Subcutaneous abdominal adipose tissue (tissue), 5 donors: ENCODE results near the gene NEUROD4.
A peak's percentile ranks its signal among the peaks of the same experiment; 100 is the strongest.

Source experiments
- H3K27ac ChIP-seq: one replicate; pipeline ENCODE4 v1.7.0; 2013; ENCODE audit warnings: low read depth, mild to moderate bottlenecking, inconsistent platforms, low read length, moderate library complexity
- H3K27me3 ChIP-seq, 5 donors: one replicate each; pipeline ENCODE4 v1.7.0; 2013; ENCODE audit warnings: low read length in 5 of 5, inconsistent platforms in 1 of 5; ENCODE audit not compliant: control insufficient read depth in 5 of 5, insufficient read depth in 4 of 5
- H3K36me3 ChIP-seq, 5 donors: one replicate each; pipeline ENCODE4 v1.7.0; 2013; ENCODE audit warnings: low read length in 5 of 5; ENCODE audit not compliant: control insufficient read depth in 5 of 5, insufficient read depth in 5 of 5
- H3K4me1 ChIP-seq, 5 donors: one replicate each; pipeline ENCODE4 v1.7.0; 2013; ENCODE audit warnings: low read length in 5 of 5, mild to moderate bottlenecking in 3 of 5, moderate library complexity in 1 of 5; ENCODE audit not compliant: control insufficient read depth in 5 of 5, insufficient read depth in 5 of 5
- H3K4me3 ChIP-seq, 5 donors: one replicate each; pipeline ENCODE4 v1.7.0; 2013; ENCODE audit warnings: low read length in 5 of 5, low read depth in 1 of 5
- H3K9ac ChIP-seq, 5 donors: one replicate each; pipeline ENCODE4 v1.7.0; 2013; ENCODE audit warnings: low read length in 5 of 5, mild to moderate bottlenecking in 4 of 5, moderate library complexity in 3 of 5
- H3K9me3 ChIP-seq, 5 donors: one replicate each; pipeline ENCODE4 v1.7.0; 2013; ENCODE audit warnings: low read length in 5 of 5; ENCODE audit not compliant: control insufficient read depth in 5 of 5
- donor health status: healthy.
- donor health status: healthy.
- donor health status: healthy.
- donor health status: healthy.
- donor health status: healthy.

The NEUROD4 gene

GRCh38 chr12:54996205-54996604, 23.6 kb upstream of the NEUROD4 start:
- H3K9ac ChIP-seq, result peak overlapping the region in 1 of 5 donors; percentile 4
- H3K36me3 ChIP-seq, result no peaks in the 10 kb centered on the region
- no peak overlapping the region for H3K27ac ChIP-seq
- H3K4me3 ChIP-seq, result no peak overlapping the region
- peaks cover 0 to under 1% (median 0%) of the 10 kb centered on the region in 5 donors for H3K27me3 ChIP-seq
- no peaks in the 10 kb centered on the region for H3K9me3 ChIP-seq
- H3K4me1 ChIP-seq, result no peaks in the 10 kb centered on the region

- H3K4me1 ChIP-seq, result no peaks in the 10 kb centered on the region
- H3K4me3 ChIP-seq, result no peak overlapping the region
- no peaks in the 10 kb centered on the region for H3K36me3 ChIP-seq
- no peaks in the 10 kb centered on the region for H3K9me3 ChIP-seq
- H3K27ac ChIP-seq, result no peak overlapping the region
- no peak overlapping the region for H3K9ac ChIP-seq
- peaks cover 0 to 2% (median 0%) of the 10 kb centered on the region in 5 donors for H3K27me3 ChIP-seq
These were observed 21.7 kb upstream of the NEUROD4 start for GRCh38 chr12:54997929-54998522.

GRCh38 chr12:54998958-54999510, 20.7 kb upstream of the NEUROD4 start:
- H3K27me3 ChIP-seq, result peaks cover 0 to 2% (median 0%) of the 10 kb centered on the region in 5 donors
- H3K36me3 ChIP-seq, result no peaks in the 10 kb centered on the region
- no peak overlapping the region for H3K4me3 ChIP-seq
- H3K9ac ChIP-seq, result no peak overlapping the region
- H3K4me1 ChIP-seq, result no peaks in the 10 kb centered on the region
- no peak overlapping the region for H3K27ac ChIP-seq
- no peaks in the 10 kb centered on the region for H3K9me3 ChIP-seq

DNA sequence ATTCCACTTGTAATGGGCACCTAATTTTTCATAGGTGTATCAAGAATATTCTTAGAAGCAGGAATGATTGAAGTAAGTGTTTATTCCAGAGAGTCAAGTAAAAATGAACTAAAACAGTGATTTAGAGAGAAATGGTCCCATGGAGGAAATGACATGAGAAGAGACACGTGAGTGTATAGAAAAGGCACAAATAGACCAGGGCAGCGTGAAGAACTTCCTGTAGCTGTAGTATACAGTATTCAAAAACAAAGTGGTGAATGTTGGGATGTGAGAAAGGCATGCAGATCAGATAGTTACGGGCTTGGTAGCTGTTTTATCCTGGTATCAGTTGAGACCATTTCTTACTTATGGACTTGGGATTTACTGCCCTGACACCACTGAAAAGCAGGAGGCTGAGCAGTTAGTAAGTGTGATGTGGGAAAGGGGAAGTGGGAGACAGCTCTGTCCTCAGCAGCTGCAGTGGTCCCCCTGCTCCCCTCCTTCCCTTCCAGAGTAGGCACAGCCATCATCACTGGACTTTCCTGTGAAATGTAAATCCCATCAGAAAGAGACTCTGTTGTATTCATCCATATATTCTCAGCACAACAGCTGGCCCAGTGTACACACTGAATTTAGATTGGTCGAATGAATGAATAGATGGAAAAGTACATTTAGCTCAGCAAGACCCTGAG, 18.4 kb upstream of the NEUROD4 start:
- Histone ChIP-seq H3K9ac (no peak overlapping the region), H3K4me3 (no peak overlapping the region), H3K27me3 (peaks cover 0 to 2% (median 0%) of the 10 kb centered on the region in 5 donors), H3K27ac (no peak overlapping the region), H3K36me3 (no peaks in the 10 kb centered on the region), H3K9me3 (peaks cover 0 to 3% (median 0%) of the 10 kb centered on the region in 5 donors), H3K4me1 (no peaks in the 10 kb centered on the region)

DNA sequence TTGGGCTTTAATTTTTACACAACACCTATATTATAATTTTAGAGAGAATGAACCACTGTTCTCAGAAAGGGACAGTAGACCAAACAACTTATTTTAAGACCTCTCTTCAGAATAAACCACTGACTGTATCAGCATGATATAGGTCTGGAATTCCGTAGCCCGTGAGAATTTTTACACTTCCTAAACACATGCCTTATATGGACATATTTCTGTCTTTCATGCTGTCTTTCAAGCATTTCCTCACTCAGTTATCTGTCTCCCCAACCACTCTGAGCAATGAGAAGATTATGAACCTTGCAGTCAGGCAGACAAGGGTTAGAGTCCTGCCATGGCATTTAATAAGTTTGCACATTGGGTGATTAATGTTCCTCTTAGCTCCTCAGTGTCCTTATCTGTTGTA, 17.4 kb upstream of the NEUROD4 start:
- Histone ChIP-seq H3K4me1 (no peaks in the 10 kb centered on the region), H3K27me3 (peaks cover 0 to 2% (median 0%) of the 10 kb centered on the region in 5 donors), H3K36me3 (no peaks in the 10 kb centered on the region)

DNA sequence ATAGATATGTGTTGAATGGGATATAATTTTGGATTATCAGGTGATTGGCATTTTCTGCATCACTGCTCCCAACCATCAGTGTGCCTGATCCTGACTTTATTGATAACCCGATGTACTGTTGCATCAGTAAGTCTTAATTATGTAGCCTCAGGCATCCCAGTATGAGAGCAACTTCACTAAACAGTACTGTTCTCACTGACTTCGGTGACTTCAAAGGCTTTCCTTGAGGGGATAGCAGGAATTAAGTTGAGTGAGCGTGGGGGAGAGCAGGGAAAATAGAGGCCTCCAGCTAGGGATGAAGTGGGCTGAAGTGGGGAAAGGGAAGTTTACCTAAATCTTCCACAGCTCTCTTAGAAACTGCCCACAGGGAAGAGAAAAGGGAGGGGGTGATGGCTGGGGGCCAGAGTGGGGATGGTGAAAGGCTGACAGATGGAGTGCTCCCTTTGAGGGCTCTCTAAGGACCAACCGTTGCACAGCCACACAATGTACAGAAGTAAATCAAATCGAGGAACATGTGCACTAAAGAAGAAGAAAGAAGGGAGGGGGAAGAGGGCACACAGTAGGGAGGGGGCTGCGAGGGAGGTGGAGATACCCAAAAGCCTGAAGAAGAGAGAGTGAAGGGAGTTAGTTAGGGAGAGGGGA, 10.7 kb upstream of the NEUROD4 start:
- Histone ChIP-seq H3K27me3 (peaks cover 0 to 6% (median 0%) of the 10 kb centered on the region in 5 donors), H3K9ac (no peak overlapping the region), H3K27ac (no peak overlapping the region), H3K4me3 (no peak overlapping the region), H3K9me3 (peaks cover 0 to 6% (median 0%) of the 10 kb centered on the region in 5 donors), H3K36me3 (no peaks in the 10 kb centered on the region), H3K4me1 (no peaks in the 10 kb centered on the region)

More for the DNA sequence above, 17.4 kb upstream of the NEUROD4 start:
- Histone ChIP-seq H3K9ac (no peak overlapping the region), H3K27ac (no peak overlapping the region), H3K9me3 (peaks cover 0 to 3% (median 0%) of the 10 kb centered on the region in 5 donors), H3K4me3 (no peak overlapping the region)

- H3K27me3 ChIP-seq, result peaks cover 0 to 13% (median 5%) of the 10 kb centered on the region in 5 donors
- peaks cover 0 to 3% (median 0%) of the 10 kb centered on the region in 5 donors for H3K9me3 ChIP-seq
- H3K4me1 ChIP-seq, result peaks cover 0 to 3% (median 0%) of the 10 kb centered on the region in 5 donors
- no peak overlapping the region for H3K27ac ChIP-seq
- no peak overlapping the region for H3K4me3 ChIP-seq
- no peak overlapping the region for H3K9ac ChIP-seq
- no peaks in the 10 kb centered on the region for H3K36me3 ChIP-seq
These were observed 2.3 kb upstream of the NEUROD4 start for GRCh38 chr12:55017416-55017925.

DNA sequence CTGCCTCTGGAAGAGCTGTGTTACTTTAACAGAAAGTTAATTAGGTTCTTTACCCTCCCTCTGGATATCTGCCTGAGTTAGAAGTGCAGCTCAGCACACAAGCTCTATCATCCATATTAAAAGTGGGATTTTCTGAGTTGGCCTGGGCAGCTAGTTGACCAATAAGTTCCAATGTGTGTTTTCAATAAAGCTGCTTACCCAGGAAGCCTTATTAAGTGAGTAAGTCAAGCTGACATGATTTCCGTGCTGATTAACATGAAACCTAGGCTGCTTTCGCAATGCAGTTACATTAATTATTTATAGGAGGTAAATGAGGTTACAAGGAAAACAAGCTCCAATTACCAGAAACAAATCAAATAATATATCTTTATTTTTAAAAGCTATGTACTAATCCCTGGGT, 4.8 kb downstream of the NEUROD4 start:
- no peaks in the 10 kb centered on the region for H3K36me3 ChIP-seq
- H3K4me1 ChIP-seq, result peaks cover 0 to 3% (median 0%) of the 10 kb centered on the region in 5 donors
- peaks cover 0 to 10% (median 4%) of the 10 kb centered on the region in 5 donors for H3K27me3 ChIP-seq
- no peak overlapping the region for H3K27ac ChIP-seq
- no peaks in the 10 kb centered on the region for H3K9me3 ChIP-seq
- H3K9ac ChIP-seq, result no peak overlapping the region
- H3K4me3 ChIP-seq, result no peak overlapping the region

GRCh38 chr12:55025508-55025907, 5.7 kb downstream of the NEUROD4 start:
- no peaks in the 10 kb centered on the region for H3K36me3 ChIP-seq
- H3K4me3 ChIP-seq, result no peak overlapping the region
- no peak overlapping the region for H3K9ac ChIP-seq
- peaks cover 0 to 10% (median 4%) of the 10 kb centered on the region in 5 donors for H3K27me3 ChIP-seq
- H3K27ac ChIP-seq, result no peak overlapping the region
- H3K9me3 ChIP-seq, result no peaks in the 10 kb centered on the region
- H3K4me1 ChIP-seq, result no peaks in the 10 kb centered on the region
